Gastrocnemius medialis (tissue), 4 donors: ENCODE data around the gene GKN2.

Experiments used
- POLR2A ChIP-seq, 2 donors: fragments of 450-650 bp; IDR thresholded peaks; one replicate each; pipeline ENCODE4 v1.6.1; 2017; ENCODE audit warnings: antibody characterized with exemption in 2 of 2, mild to moderate bottlenecking in 2 of 2, moderate library complexity in 2 of 2
- TF ChIP-seq, protein P1 (sequence below), 5 experiments: fragments of 450-650 bp in 3 of 5; fragments of 200-600 bp in 2 of 5; sonication (generic) in 2 of 5; IDR thresholded peaks in 4 of 5; conservative IDR thresholded peaks in 1 of 5; 1 replicate in 4 of 5; 2 replicates in 1 of 5; pipeline ENCODE4 v1.5.1; 2016 to 2019; ENCODE audit warnings: antibody characterized with exemption in 5 of 5, mild to moderate bottlenecking in 3 of 5, moderate library complexity in 3 of 5

DNA sequence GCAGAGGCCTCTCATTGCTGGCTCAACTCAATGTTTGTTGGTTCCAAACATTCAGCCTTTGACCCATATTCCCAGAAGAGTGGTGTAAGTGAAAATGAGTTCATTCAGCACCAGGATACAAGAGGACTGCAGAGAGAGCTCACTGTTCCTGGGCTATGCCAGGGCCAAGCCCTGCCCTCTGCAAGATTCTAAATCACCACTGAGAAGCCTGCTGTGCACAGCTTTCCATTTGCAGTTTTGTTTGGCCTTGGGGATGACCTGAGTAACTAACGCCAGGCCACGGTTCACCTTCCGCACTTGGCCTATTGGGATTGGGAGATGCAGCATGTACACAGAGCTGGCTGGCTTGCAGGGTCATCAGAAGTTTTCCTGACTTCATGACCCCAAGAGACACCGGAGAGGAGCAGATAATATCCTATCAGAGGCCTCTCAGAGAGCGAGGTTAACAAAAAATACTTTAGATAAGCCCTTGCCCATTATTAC lies 34.4 kb upstream of the GKN2 start:
- TF ChIP-seq, protein P1, sequence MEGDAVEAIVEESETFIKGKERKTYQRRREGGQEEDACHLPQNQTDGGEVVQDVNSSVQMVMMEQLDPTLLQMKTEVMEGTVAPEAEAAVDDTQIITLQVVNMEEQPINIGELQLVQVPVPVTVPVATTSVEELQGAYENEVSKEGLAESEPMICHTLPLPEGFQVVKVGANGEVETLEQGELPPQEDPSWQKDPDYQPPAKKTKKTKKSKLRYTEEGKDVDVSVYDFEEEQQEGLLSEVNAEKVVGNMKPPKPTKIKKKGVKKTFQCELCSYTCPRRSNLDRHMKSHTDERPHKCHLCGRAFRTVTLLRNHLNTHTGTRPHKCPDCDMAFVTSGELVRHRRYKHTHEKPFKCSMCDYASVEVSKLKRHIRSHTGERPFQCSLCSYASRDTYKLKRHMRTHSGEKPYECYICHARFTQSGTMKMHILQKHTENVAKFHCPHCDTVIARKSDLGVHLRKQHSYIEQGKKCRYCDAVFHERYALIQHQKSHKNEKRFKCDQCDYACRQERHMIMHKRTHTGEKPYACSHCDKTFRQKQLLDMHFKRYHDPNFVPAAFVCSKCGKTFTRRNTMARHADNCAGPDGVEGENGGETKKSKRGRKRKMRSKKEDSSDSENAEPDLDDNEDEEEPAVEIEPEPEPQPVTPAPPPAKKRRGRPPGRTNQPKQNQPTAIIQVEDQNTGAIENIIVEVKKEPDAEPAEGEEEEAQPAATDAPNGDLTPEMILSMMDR (IDR thresholded peaks at IDR 0.05 in 4 of 5, conservative IDR thresholded peaks at IDR 0.05 in 1 of 5), result no peak
- TF ChIP-seq POLR2A (IDR thresholded peaks at IDR 0.05), result no peak
